ENCODE results near the gene USP47.

GRCh38 chr11:11822946-11823345 is 18.8 kb upstream of the USP47 start:
- TF ChIP-seq PRDM6 (tag by site-specific recombination; IDR thresholded peaks at IDR 0.05) (no peak), ZSCAN16 (tag by site-specific recombination; IDR thresholded peaks at IDR 0.05) (no peak), CTCF (tag by site-specific recombination; IDR thresholded peaks at IDR 0.05) (no peak), ZNF302 (tag by site-specific recombination; IDR thresholded peaks at IDR 0.05; ENCODE audit: low read depth) (no peak), YY1 (tag by site-specific recombination; IDR thresholded peaks at IDR 0.05) (no peak), ZNF248 (tag by site-specific recombination; IDR thresholded peaks at IDR 0.05) (no peak), ZNF544 (tag by site-specific recombination; IDR thresholded peaks at IDR 0.05) (no peak), PATZ1 (tag by site-specific recombination; IDR thresholded peaks at IDR 0.05) (no peak), BCL6B (tag by site-specific recombination; IDR thresholded peaks at IDR 0.05) (no peak), ZNF785 (tag by site-specific recombination; IDR thresholded peaks at IDR 0.05) (no peak), ZNF174 (tag by site-specific recombination; IDR thresholded peaks at IDR 0.05) (no peak), INSM2 (tag by site-specific recombination; IDR thresholded peaks at IDR 0.05) (no peak)

Data from HEK293 (cell line).